ENCODE measurements around the gene PTPRK. TPM values are rescaled to one million over a fixed set of nuclear protein-coding genes. Genes with fewer than 3 reads are reported as not detected.

The PTPRK gene
- total RNA-seq, 5 donors from 2014 or later (not counting 1 experiment from before 2014, with no cell fraction given), result 2.1 to 11.1 (median 7.3) TPM

DNA sequence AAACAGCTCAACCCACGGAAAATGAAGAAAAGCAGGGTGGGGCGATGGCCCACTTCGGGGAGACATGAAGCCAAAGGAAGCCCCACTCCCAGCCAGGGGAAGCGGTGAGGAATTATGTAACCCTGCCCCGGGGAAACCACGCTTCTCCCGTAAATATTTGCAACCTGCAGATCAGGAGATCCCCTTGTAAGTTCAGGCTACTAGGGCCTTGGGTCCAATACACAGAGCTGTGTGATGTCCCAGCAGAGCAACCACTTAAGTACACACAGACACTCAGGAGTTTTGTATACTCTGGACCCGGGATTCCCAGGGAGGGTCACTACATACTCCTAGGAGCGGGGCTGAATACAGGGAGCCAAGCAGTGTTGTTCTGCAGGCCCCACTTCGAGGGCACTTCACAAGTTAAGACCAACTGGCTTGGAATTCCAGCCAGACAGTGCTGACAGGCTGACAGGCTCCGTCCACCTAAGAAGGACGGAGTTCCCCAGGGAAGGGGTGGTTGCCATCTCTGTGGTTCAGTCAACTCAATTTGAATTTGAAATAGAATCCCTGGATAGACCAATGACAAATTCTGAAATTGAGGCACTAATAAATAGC lies 318.1 kb downstream of the PTPRK start:
- POLR2A ChIA-PET, result no interaction called here
- 90% methylated on average over 10 of the region's 12 CpGs for WGBS (ENCODE audit: insufficient coverage)

DNA sequence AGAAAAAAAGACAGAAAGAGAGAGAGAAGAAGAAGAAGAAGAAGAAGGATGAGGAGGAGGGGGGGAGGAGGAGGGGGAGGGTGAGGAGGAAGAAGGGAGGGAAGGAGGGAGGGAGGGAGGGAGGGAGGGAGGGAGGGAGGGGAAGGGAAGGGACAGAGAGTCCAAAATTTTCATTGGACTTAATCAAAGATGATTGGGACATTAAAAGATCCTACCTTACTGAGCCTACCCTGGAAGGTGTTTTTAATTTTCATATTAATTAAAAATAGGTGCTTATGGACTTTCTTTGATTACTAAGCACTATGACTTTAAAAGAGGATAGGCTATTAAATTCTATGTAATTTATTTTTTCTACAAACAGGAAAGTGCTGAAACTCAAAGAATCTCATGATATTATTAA lies 319.6 kb downstream of the PTPRK start:
- Mint-ChIP-seq H3K27me3 (no peaks in the 10 kb centered on the region), H3K4me1 (peaks cover 0 to 3% (median 0%) of the 10 kb centered on the region in 3 donors), H3K4me3 (no peak overlapping the region), H3K27ac (no peak overlapping the region), H3K9me3 (no peaks in the 10 kb centered on the region), H3K36me3 (no peaks in the 10 kb centered on the region)
- ChIA-PET POLR2A (no interaction called here), CTCF (interaction anchor here in 1 of 2 donors (0.6 kb wide), 1 partner anchor 353 kb away, joined by 4 read pairs; no protein-coding TSS in a partner anchor)
- DNase-seq, result no peak
- Histone ChIP-seq H3K4me3 (ENCODE audit: control insufficient read depth in 1 of 2, extremely low read depth in 1 of 2, low read length in 1 of 2) (no peak overlapping the region), H3K36me3 (ENCODE audit: control insufficient read depth in 2 of 2, extremely low read depth in 1 of 2, insufficient read depth in 1 of 2, low read length in 1 of 2) (no peaks in the 10 kb centered on the region), H3K27ac (ENCODE audit: low read length) (no peak overlapping the region), H3K4me1 (ENCODE audit: control insufficient read depth in 1 of 2, extremely low read depth in 1 of 2, insufficient read depth in 2 of 2, low read length in 2 of 2) (no peaks in the 10 kb centered on the region), H3K9me3 (no peaks in the 10 kb centered on the region), H3K27me3 (replicated peaks in 1 of 2; ENCODE audit: control insufficient read depth in 2 of 2, extremely low read depth in 1 of 2, insufficient read depth in 2 of 2, low read length in 1 of 2) (no peaks in the 10 kb centered on the region)
- ATAC-seq (replicated peaks in 1 of 4), result no peak

More for the DNA sequence above, 318.1 kb downstream of the PTPRK start:
- Histone ChIP-seq H3K4me3 (ENCODE audit: control insufficient read depth in 1 of 2, extremely low read depth in 1 of 2, low read length in 1 of 2) (no peak overlapping the region), H3K4me1 (ENCODE audit: control insufficient read depth in 1 of 2, extremely low read depth in 1 of 2, insufficient read depth in 2 of 2, low read length in 2 of 2) (no peaks in the 10 kb centered on the region), H3K27ac (ENCODE audit: low read length) (no peak overlapping the region), H3K9me3 (no peaks in the 10 kb centered on the region), H3K27me3 (replicated peaks in 1 of 2; ENCODE audit: control insufficient read depth in 2 of 2, extremely low read depth in 1 of 2, insufficient read depth in 2 of 2, low read length in 1 of 2) (no peaks in the 10 kb centered on the region), H3K36me3 (ENCODE audit: control insufficient read depth in 2 of 2, extremely low read depth in 1 of 2, insufficient read depth in 1 of 2, low read length in 1 of 2) (no peaks in the 10 kb centered on the region)
- no peak for DNase-seq
- Mint-ChIP-seq H3K4me3 (no peak overlapping the region), H3K27me3 (no peaks in the 10 kb centered on the region), H3K4me1 (peaks cover 0 to 3% (median 0%) of the 10 kb centered on the region in 3 donors), H3K27ac (no peak overlapping the region), H3K36me3 (no peaks in the 10 kb centered on the region), H3K9me3 (no peaks in the 10 kb centered on the region)
- no peak for ATAC-seq (replicated peaks in 1 of 4)
- CTCF ChIA-PET, result no interaction called here

DNA sequence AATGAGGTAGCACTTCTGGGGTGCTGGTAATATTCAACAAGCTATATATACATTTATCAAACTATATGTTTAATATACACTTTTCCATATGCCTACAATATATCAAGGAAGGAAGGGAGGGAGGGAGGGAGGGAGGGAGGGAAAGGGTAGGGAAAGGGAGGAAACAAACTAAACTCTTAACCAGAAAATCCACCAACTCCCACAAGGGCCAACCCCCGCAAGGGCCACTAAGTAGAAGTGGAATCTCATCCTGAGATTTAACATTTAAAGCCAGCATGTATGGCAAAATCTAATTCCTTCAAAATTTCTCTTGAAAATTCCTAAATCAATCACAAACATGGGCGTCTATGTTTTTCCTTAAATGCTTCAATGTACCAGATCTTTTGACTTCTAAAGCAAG lies 320.9 kb downstream of the PTPRK start:
- peaks cover 0 to 3% (median 0%) of the 10 kb centered on the region in 3 donors for H3K4me1 Mint-ChIP-seq
- 100% methylated on average over 1 of the region's 2 CpGs for WGBS (ENCODE audit: insufficient coverage)
- H3K9me3 Mint-ChIP-seq, result no peaks in the 10 kb centered on the region
- ATAC-seq (replicated peaks in 1 of 4) (no peak), DNase-seq (no peak)
- H3K27me3 ChIP-seq (replicated peaks in 1 of 2; ENCODE audit: control insufficient read depth in 2 of 2, extremely low read depth in 1 of 2, insufficient read depth in 2 of 2, low read length in 1 of 2), result no peaks in the 10 kb centered on the region
- no peaks in the 10 kb centered on the region for H3K27me3 Mint-ChIP-seq
- no peak overlapping the region for H3K27ac ChIP-seq (ENCODE audit: low read length)
- no peak overlapping the region for H3K4me3 ChIP-seq (ENCODE audit: control insufficient read depth in 1 of 2, extremely low read depth in 1 of 2, low read length in 1 of 2)
- H3K27ac Mint-ChIP-seq, result no peak overlapping the region
- H3K4me1 ChIP-seq (ENCODE audit: control insufficient read depth in 1 of 2, extremely low read depth in 1 of 2, insufficient read depth in 2 of 2, low read length in 2 of 2), result no peaks in the 10 kb centered on the region
- no peaks in the 10 kb centered on the region for H3K9me3 ChIP-seq
- ChIA-PET POLR2A (no interaction called here), CTCF (interaction anchor here in 1 of 2 donors (0.6 kb wide), 1 partner anchor 1226 kb away, joined by 5 read pairs; no protein-coding TSS in a partner anchor)
- no peaks in the 10 kb centered on the region for H3K36me3 ChIP-seq (ENCODE audit: control insufficient read depth in 2 of 2, extremely low read depth in 1 of 2, insufficient read depth in 1 of 2, low read length in 1 of 2)
- no peaks in the 10 kb centered on the region for H3K36me3 Mint-ChIP-seq
- H3K4me3 Mint-ChIP-seq, result no peak overlapping the region

- Histone ChIP-seq H3K27me3 (replicated peaks in 1 of 2; ENCODE audit: control insufficient read depth in 2 of 2, extremely low read depth in 1 of 2, insufficient read depth in 2 of 2, low read length in 1 of 2) (no peaks in the 10 kb centered on the region), H3K4me3 (ENCODE audit: control insufficient read depth in 1 of 2, extremely low read depth in 1 of 2, low read length in 1 of 2) (no peak overlapping the region), H3K9me3 (no peaks in the 10 kb centered on the region), H3K27ac (ENCODE audit: low read length) (no peak overlapping the region), H3K36me3 (ENCODE audit: control insufficient read depth in 2 of 2, extremely low read depth in 1 of 2, insufficient read depth in 1 of 2, low read length in 1 of 2) (no peaks in the 10 kb centered on the region), H3K4me1 (ENCODE audit: control insufficient read depth in 1 of 2, extremely low read depth in 1 of 2, insufficient read depth in 2 of 2, low read length in 2 of 2) (no peaks in the 10 kb centered on the region)
- Mint-ChIP-seq H3K4me3 (no peak overlapping the region), H3K9me3 (no peaks in the 10 kb centered on the region), H3K36me3 (no peaks in the 10 kb centered on the region), H3K4me1 (no peaks in the 10 kb centered on the region), H3K27me3 (no peaks in the 10 kb centered on the region), H3K27ac (no peak overlapping the region)
- ChIA-PET POLR2A (no interaction called here), CTCF (interaction anchor here in 1 of 2 donors (0.7 kb wide), 1 partner anchor 113 kb away, joined by 3 read pairs; no protein-coding TSS in a partner anchor)
- no CpG with 5 or more reads among the region's 3 CpGs for WGBS (ENCODE audit: insufficient coverage)
- ATAC-seq (replicated peaks in 1 of 4) (no peak), DNase-seq (no peak)
Observed at GRCh38 chr6:128192972-128193371, 327.4 kb downstream of the PTPRK start.

- Histone ChIP-seq H3K9me3 (no peaks in the 10 kb centered on the region), H3K4me1 (ENCODE audit: control insufficient read depth in 1 of 2, extremely low read depth in 1 of 2, insufficient read depth in 2 of 2, low read length in 2 of 2) (no peaks in the 10 kb centered on the region), H3K36me3 (ENCODE audit: control insufficient read depth in 2 of 2, extremely low read depth in 1 of 2, insufficient read depth in 1 of 2, low read length in 1 of 2) (no peaks in the 10 kb centered on the region), H3K27me3 (replicated peaks in 1 of 2; ENCODE audit: control insufficient read depth in 2 of 2, extremely low read depth in 1 of 2, insufficient read depth in 2 of 2, low read length in 1 of 2) (no peaks in the 10 kb centered on the region), H3K4me3 (ENCODE audit: control insufficient read depth in 1 of 2, extremely low read depth in 1 of 2, low read length in 1 of 2) (no peak overlapping the region), H3K27ac (ENCODE audit: low read length) (no peak overlapping the region)
- ATAC-seq (replicated peaks in 1 of 4) (no peak), DNase-seq (no peak)
- 100% methylated on average over 1 of the region's 2 CpGs for WGBS (ENCODE audit: insufficient coverage)
- Mint-ChIP-seq H3K4me3 (no peak overlapping the region), H3K27me3 (no peaks in the 10 kb centered on the region), H3K4me1 (no peaks in the 10 kb centered on the region), H3K36me3 (no peaks in the 10 kb centered on the region), H3K27ac (no peak overlapping the region), H3K9me3 (no peaks in the 10 kb centered on the region)
- CTCF ChIA-PET, result no interaction called here
- POLR2A ChIA-PET, result no interaction called here
Observed at GRCh38 chr6:128188678-128189077, 331.7 kb downstream of the PTPRK start.

- H3K4me3 ChIP-seq (ENCODE audit: control insufficient read depth in 1 of 2, extremely low read depth in 1 of 2, low read length in 1 of 2), result no peak overlapping the region
- H3K4me1 ChIP-seq (ENCODE audit: control insufficient read depth in 1 of 2, extremely low read depth in 1 of 2, insufficient read depth in 2 of 2, low read length in 2 of 2), result no peaks in the 10 kb centered on the region
- Mint-ChIP-seq H3K9me3 (no peaks in the 10 kb centered on the region), H3K4me3 (no peak overlapping the region), H3K27me3 (no peaks in the 10 kb centered on the region), H3K27ac (no peak overlapping the region), H3K36me3 (no peaks in the 10 kb centered on the region), H3K4me1 (no peaks in the 10 kb centered on the region)
- CTCF ChIA-PET, result no interaction called here
- POLR2A ChIA-PET, result no interaction called here
- H3K27me3 ChIP-seq (replicated peaks in 1 of 2; ENCODE audit: control insufficient read depth in 2 of 2, extremely low read depth in 1 of 2, insufficient read depth in 2 of 2, low read length in 1 of 2), result no peaks in the 10 kb centered on the region
- no peaks in the 10 kb centered on the region for H3K9me3 ChIP-seq
- H3K27ac ChIP-seq (ENCODE audit: low read length), result no peak overlapping the region
- DNase-seq, result no peak
- no peak for ATAC-seq (replicated peaks in 1 of 4)
- no CpG with 5 or more reads among the region's 3 CpGs for WGBS (ENCODE audit: insufficient coverage)
- H3K36me3 ChIP-seq (ENCODE audit: control insufficient read depth in 2 of 2, extremely low read depth in 1 of 2, insufficient read depth in 1 of 2, low read length in 1 of 2), result no peaks in the 10 kb centered on the region
Observed at GRCh38 chr6:128186729-128187128, 333.7 kb downstream of the PTPRK start.
